Measurements from ENCODE around the gene TEX22. TPM values are rescaled to one million over a fixed set of nuclear protein-coding genes. Genes with fewer than 3 reads are reported as not detected.

The TEX22 gene
- total RNA-seq, 1 experiment from 2014 or later: 0.29 TPM

GRCh38 chr14:105409364-105409763, 11.0 kb downstream of the TEX22 start:
- Histone ChIP-seq H3K4me1 (ENCODE audit: insufficient read depth, low read length) (peaks cover 10% of the 10 kb centered on the region; the same call in 1 of the 2 replicates), H3K27me3 (ENCODE audit: low read length) (no peaks in the 10 kb centered on the region), H3K9ac (ENCODE audit: low read length) (no peak overlapping the region), H3K9me3 (ENCODE audit: low read length) (no peaks in the 10 kb centered on the region), H3K36me3 (ENCODE audit: low read depth, low read length) (no peaks in the 10 kb centered on the region), H2AFZ (ENCODE audit: low read length) (no peak overlapping the region), H3K4me2 (ENCODE audit: low read length) (no peak overlapping the region), H3K9me2 (replicated peaks; ENCODE audit: low read length) (no peaks in the 10 kb centered on the region), H3K27ac (ENCODE audit: low read length) (no peak overlapping the region), H3K4me3 (ENCODE audit: low read length) (no peak overlapping the region), H4K20me1 (ENCODE audit: low read length) (no peaks in the 10 kb centered on the region), H3F3A (ENCODE audit: low read length, unreplicated experiment) (no peaks in the 10 kb centered on the region), H3K79me2 (ENCODE audit: low read length) (no peaks in the 10 kb centered on the region)
- intact Hi-C loops (cut with micrococcal nuclease): no loop called here
- BruUV-seq (replicated peaks): no TSS peak
- DNase-seq (no peak), ATAC-seq (no peak)
- TF ChIP-seq EZH2phosphoT487 (IDR thresholded peaks at IDR 0.05; ENCODE audit: borderline replicate concordance, low read length) (no peak), EZH2 (IDR thresholded peaks at IDR 0.05; ENCODE audit: low read length, unreplicated experiment) (no peak), CTCF (conservative IDR thresholded peaks at IDR 0.05; ENCODE audit: low read depth, low read length) (no peak)
- POLR2A ChIA-PET (ENCODE audit: unreplicated experiment): no interaction called here
- CTCF ChIA-PET: no interaction called here

GRCh38 chr14:105410642-105411016, 12.3 kb downstream of the TEX22 start:
- Histone ChIP-seq H3K9ac (ENCODE audit: low read length) (peak overlapping the region; percentile 10; the same call in 1 of the 2 replicates), H2AFZ (ENCODE audit: low read length) (peak overlapping the region; percentile 75), H3K4me1 (ENCODE audit: insufficient read depth, low read length) (peaks cover 10% of the 10 kb centered on the region; the same call in 1 of the 2 replicates), H3F3A (ENCODE audit: low read length, unreplicated experiment) (no peaks in the 10 kb centered on the region), H3K79me2 (ENCODE audit: low read length) (no peaks in the 10 kb centered on the region), H3K27ac (ENCODE audit: low read length) (no peak overlapping the region), H3K4me2 (ENCODE audit: low read length) (peak overlapping the region; percentile 94), H3K27me3 (ENCODE audit: low read length) (no peaks in the 10 kb centered on the region), H3K9me2 (replicated peaks; ENCODE audit: low read length) (no peaks in the 10 kb centered on the region), H4K20me1 (ENCODE audit: low read length) (no peaks in the 10 kb centered on the region), H3K9me3 (ENCODE audit: low read length) (no peaks in the 10 kb centered on the region), H3K4me3 (ENCODE audit: low read length) (peak overlapping the region; percentile 66), H3K36me3 (ENCODE audit: low read depth, low read length) (no peaks in the 10 kb centered on the region)
- ChIA-PET POLR2A (ENCODE audit: unreplicated experiment) (no interaction called here), CTCF (no interaction called here)
- no peak for ATAC-seq
- DNase-seq: no peak
- intact Hi-C loops (cut with micrococcal nuclease): no loop called here
- TF ChIP-seq EZH2phosphoT487 (IDR thresholded peaks at IDR 0.05; ENCODE audit: borderline replicate concordance, low read length) (no peak), EZH2 (IDR thresholded peaks at IDR 0.05; ENCODE audit: low read length, unreplicated experiment) (no peak), CTCF (conservative IDR thresholded peaks at IDR 0.05; ENCODE audit: low read depth, low read length) (no peak)
- no TSS peak for BruUV-seq (replicated peaks)

GRCh38 chr14:105411017-105411941, 12.9 kb downstream of the TEX22 start:
- DNase-seq (peak; percentile 63), ATAC-seq (peak; percentile 82)
- no peaks in the 10 kb centered on the region for H3K36me3 ChIP-seq (ENCODE audit: low read depth, low read length)
- H3K4me2 ChIP-seq (ENCODE audit: low read length): peak overlapping the region; percentile 94
- H3F3A ChIP-seq (ENCODE audit: low read length, unreplicated experiment): no peaks in the 10 kb centered on the region
- no peaks in the 10 kb centered on the region for H3K79me2 ChIP-seq (ENCODE audit: low read length)
- H3K4me3 ChIP-seq (ENCODE audit: low read length): peak overlapping the region; percentile 66
- H3K4me1 ChIP-seq (ENCODE audit: insufficient read depth, low read length): peaks cover 10% of the 10 kb centered on the region; the same call in 1 of the 2 replicates
- H3K9me3 ChIP-seq (ENCODE audit: low read length): no peaks in the 10 kb centered on the region
- TF ChIP-seq CTCF (conservative IDR thresholded peaks at IDR 0.05; ENCODE audit: low read depth, low read length) (no peak), EZH2 (IDR thresholded peaks at IDR 0.05; ENCODE audit: low read length, unreplicated experiment) (no peak), EZH2phosphoT487 (IDR thresholded peaks at IDR 0.05; ENCODE audit: borderline replicate concordance, low read length) (no peak)
- peak overlapping the region; percentile 10; the same call in 1 of the 2 replicates for H3K9ac ChIP-seq (ENCODE audit: low read length)
- ChIA-PET POLR2A (ENCODE audit: unreplicated experiment) (no interaction called here), CTCF (interaction anchor here (0.6 kb wide), 1 partner anchor 79 kb away, joined by 3 read pairs; no protein-coding TSS in a partner anchor)
- no peaks in the 10 kb centered on the region for H3K27me3 ChIP-seq (ENCODE audit: low read length)
- intact Hi-C loops (cut with micrococcal nuclease): no loop called here
- H3K27ac ChIP-seq (ENCODE audit: low read length): no peak overlapping the region
- BruUV-seq (replicated peaks): no TSS peak
- H2AFZ ChIP-seq (ENCODE audit: low read length): peak overlapping the region; percentile 75
- H4K20me1 ChIP-seq (ENCODE audit: low read length): no peaks in the 10 kb centered on the region
- H3K9me2 ChIP-seq (replicated peaks; ENCODE audit: low read length): no peaks in the 10 kb centered on the region
